Trophoblast cell (in vitro differentiated cells and primary cell): ENCODE measurements around the gene LAMA3.

Experiments used
- DNase-seq, 2 donors: peaks; one replicate each; pipeline ENCODE4 v3.0.0-alpha.2; 2016
- H2AFZ ChIP-seq: 2 replicates; pipeline ENCODE4 v1.6.1; 2013; ENCODE audit warnings: low read length, moderate library complexity, mild to moderate bottlenecking; ENCODE audit not compliant: insufficient read depth, poor library complexity
- H2AK5ac ChIP-seq: 2 replicates; pipeline ENCODE4 v1.6.1; 2013; ENCODE audit warnings: mild to moderate bottlenecking, low read length
- H2BK120ac ChIP-seq: 2 replicates; pipeline ENCODE4 v1.6.1; 2013; ENCODE audit warnings: low read length, mild to moderate bottlenecking, moderate library complexity; ENCODE audit not compliant: insufficient read depth, poor library complexity
- H2BK12ac ChIP-seq: 2 replicates; pipeline ENCODE4 v1.6.1; 2013; ENCODE audit warnings: mild to moderate bottlenecking, low read length, moderate library complexity
- H2BK5ac ChIP-seq: 2 replicates; pipeline ENCODE4 v1.6.1; 2013; ENCODE audit warnings: low read length, low read depth, moderate library complexity, mild to moderate bottlenecking; ENCODE audit not compliant: poor library complexity
- H3K14ac ChIP-seq: 2 replicates; pipeline ENCODE4 v1.6.1; 2013; ENCODE audit warnings: mild to moderate bottlenecking, low read length
- H3K18ac ChIP-seq: 2 replicates; pipeline ENCODE4 v1.6.1; 2013; ENCODE audit warnings: mild to moderate bottlenecking, low read length
- H3K23ac ChIP-seq: 2 replicates; pipeline ENCODE4 v1.6.1; 2013; ENCODE audit warnings: low read length
- H3K27ac ChIP-seq: 2 replicates; pipeline ENCODE4 v1.5.1; 2013; ENCODE audit warnings: low read depth, mild to moderate bottlenecking, inconsistent platforms, low read length, moderate library complexity
- H3K27me3 ChIP-seq: 2 replicates; pipeline ENCODE4 v1.6.1; 2013; ENCODE audit warnings: inconsistent platforms, mild to moderate bottlenecking, low read length, moderate library complexity; ENCODE audit not compliant: insufficient read depth
- H3K36me3 ChIP-seq, 2 experiments: 1 replicate in 1 of 2; 2 replicates in 1 of 2; pipeline ENCODE4 v1.6.1; 2013; ENCODE audit warnings: low read length in 2 of 2, mild to moderate bottlenecking in 2 of 2, moderate library complexity in 1 of 2; ENCODE audit not compliant: insufficient read depth in 2 of 2, control insufficient read depth in 1 of 2
- H3K4ac ChIP-seq: 2 replicates; pipeline ENCODE4 v1.6.1; 2013; ENCODE audit warnings: low read depth, mild to moderate bottlenecking, low read length, moderate library complexity
- H3K4me1 ChIP-seq, 2 experiments: 1 replicate in 1 of 2; 2 replicates in 1 of 2; pipeline ENCODE4 v1.6.1; 2013; ENCODE audit warnings: low read length in 2 of 2, mild to moderate bottlenecking in 2 of 2, moderate library complexity in 1 of 2; ENCODE audit not compliant: insufficient read depth in 2 of 2, control insufficient read depth in 1 of 2
- H3K4me2 ChIP-seq: 2 replicates; pipeline ENCODE4 v1.6.1; 2013; ENCODE audit warnings: inconsistent platforms, mild to moderate bottlenecking, low read length, moderate library complexity
- H3K4me3 ChIP-seq: 2 replicates; pipeline ENCODE4 v1.5.1; 2013; ENCODE audit warnings: mild to moderate bottlenecking, low read depth, low read length, inconsistent platforms
- H3K79me1 ChIP-seq: one replicate; pipeline ENCODE4 v1.6.1; 2013; ENCODE audit warnings: low read length
- H3K79me2 ChIP-seq: 2 replicates; pipeline ENCODE4 v1.6.1; 2013; ENCODE audit warnings: low read length, mild to moderate bottlenecking; ENCODE audit not compliant: control insufficient read depth, insufficient read depth, poor library complexity
- H3K9ac ChIP-seq: 2 replicates; pipeline ENCODE4 v1.6.1; 2013; ENCODE audit warnings: mild to moderate bottlenecking, low read length
- H3K9me3 ChIP-seq: 2 replicates; pipeline ENCODE4 v1.6.1; 2013; ENCODE audit warnings: low read depth, mild to moderate bottlenecking, control low read depth, inconsistent platforms, low read length; ENCODE audit not compliant: insufficient read depth
- H4K12ac ChIP-seq: 2 replicates; pipeline ENCODE4 v1.6.1; 2013; ENCODE audit warnings: low read depth, mild to moderate bottlenecking, low read length, moderate library complexity
- H4K8ac ChIP-seq: 2 replicates; pipeline ENCODE4 v1.6.1; 2013; ENCODE audit warnings: low read depth, mild to moderate bottlenecking, low read length, moderate library complexity
- H4K91ac ChIP-seq: one replicate; pipeline ENCODE4 v1.6.1; 2013; ENCODE audit warnings: low read depth, mild to moderate bottlenecking, low read length, moderate library complexity
- WGBS: extraction: QIAGEN DNeasy Blood & Tissue Kit; methylation state at CpG from one replicate; pipeline ENCODE4 v1.1.7; 2013; ENCODE audit warnings: missing lambda C conversion rate; ENCODE audit not compliant: insufficient read length, insufficient coverage; ENCODE audit errors: extremely low coverage; 5-methylcytosine and 5-hydroxymethylcytosine counted together

Gene LAMA3

GRCh38 chr18:23852236-23853045 lies 163.2 kb downstream of the LAMA3 start:
- H3K79me1 ChIP-seq = no peaks in the 10 kb centered on the region
- no peak overlapping the region for H4K12ac ChIP-seq
- H3K4me3 ChIP-seq = no peak overlapping the region
- no peaks in the 10 kb centered on the region for H3K79me2 ChIP-seq
- WGBS = no CpG with 5 or more reads among the region's 4 CpGs
- no peak overlapping the region for H4K8ac ChIP-seq
- no peak overlapping the region for H3K4ac ChIP-seq
- no peak overlapping the region for H2BK5ac ChIP-seq
- H3K36me3 ChIP-seq = no peaks in the 10 kb centered on the region
- H2AFZ ChIP-seq = no peak overlapping the region
- H2AK5ac ChIP-seq = no peak overlapping the region
- H3K27me3 ChIP-seq = no peaks in the 10 kb centered on the region
- no peak overlapping the region for H3K9ac ChIP-seq
- no peak overlapping the region for H3K23ac ChIP-seq
- no peaks in the 10 kb centered on the region for H3K9me3 ChIP-seq
- no peak overlapping the region for H4K91ac ChIP-seq
- no peak overlapping the region for H3K18ac ChIP-seq
- no peak for DNase-seq
- no peaks in the 10 kb centered on the region for H3K4me1 ChIP-seq
- no peak overlapping the region for H2BK120ac ChIP-seq
- no peak overlapping the region for H3K27ac ChIP-seq
- H3K14ac ChIP-seq = no peak overlapping the region
- H2BK12ac ChIP-seq = no peak overlapping the region
- H3K4me2 ChIP-seq = no peak overlapping the region

- DNase-seq = no peak
- Histone ChIP-seq H3K27ac (no peak overlapping the region), H2BK120ac (no peak overlapping the region), H3K27me3 (no peaks in the 10 kb centered on the region), H3K4ac (no peak overlapping the region), H4K91ac (no peak overlapping the region), H2BK5ac (no peak overlapping the region), H3K4me1 (no peaks in the 10 kb centered on the region), H3K4me3 (no peak overlapping the region), H2AK5ac (no peak overlapping the region), H3K23ac (no peak overlapping the region), H3K36me3 (no peaks in the 10 kb centered on the region), H4K8ac (no peak overlapping the region), H3K79me1 (no peaks in the 10 kb centered on the region), H4K12ac (no peak overlapping the region), H3K18ac (no peak overlapping the region), H3K79me2 (no peaks in the 10 kb centered on the region), H2BK12ac (no peak overlapping the region), H3K14ac (no peak overlapping the region), H3K4me2 (no peak overlapping the region), H3K9ac (no peak overlapping the region), H3K9me3 (no peaks in the 10 kb centered on the region), H2AFZ (no peak overlapping the region)
- WGBS = no CpG with 5 or more reads among the region's 8 CpGs
Measured at GRCh38 chr18:23853448-23854195, 164.4 kb downstream of the LAMA3 start.

DNA sequence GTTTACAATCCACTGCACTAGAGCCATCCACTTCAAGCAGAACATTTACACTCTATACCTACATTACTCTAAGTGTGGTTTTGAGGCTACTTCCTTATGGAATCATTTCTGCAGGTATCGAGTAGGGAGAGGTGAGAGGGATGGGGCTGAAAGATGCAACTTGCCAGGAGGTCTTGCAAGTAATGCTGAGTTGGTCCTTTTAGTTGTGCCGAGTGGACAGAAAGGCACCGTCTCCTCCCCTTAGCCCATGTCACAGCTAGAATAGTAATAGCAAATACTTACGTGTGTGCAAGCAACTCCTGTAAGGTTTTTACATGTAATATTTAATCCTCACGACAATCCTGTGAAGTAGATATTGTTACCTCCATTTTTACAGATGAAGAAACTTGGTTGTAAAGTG lies 166.5 kb downstream of the LAMA3 start:
- Histone ChIP-seq H3K18ac (no peak overlapping the region), H3K9me3 (no peaks in the 10 kb centered on the region), H2AK5ac (no peak overlapping the region), H3K4ac (no peak overlapping the region), H3K23ac (no peak overlapping the region), H3K79me1 (no peaks in the 10 kb centered on the region), H4K12ac (no peak overlapping the region), H3K9ac (no peak overlapping the region), H3K79me2 (no peaks in the 10 kb centered on the region), H4K8ac (no peak overlapping the region), H3K14ac (no peak overlapping the region), H3K4me2 (no peak overlapping the region), H3K4me3 (no peak overlapping the region), H2BK120ac (no peak overlapping the region), H3K27me3 (no peaks in the 10 kb centered on the region), H3K36me3 (no peaks in the 10 kb centered on the region), H3K4me1 (no peaks in the 10 kb centered on the region), H2BK5ac (no peak overlapping the region), H2AFZ (no peak overlapping the region), H2BK12ac (no peak overlapping the region), H3K27ac (no peak overlapping the region), H4K91ac (no peak overlapping the region)
- no peak for DNase-seq
- no CpG with 5 or more reads among the region's 5 CpGs for WGBS

GRCh38 chr18:23856466-23857163 lies 167.4 kb downstream of the LAMA3 start:
- no CpG with 5 or more reads among the region's 5 CpGs for WGBS
- no peak overlapping the region for H4K91ac ChIP-seq
- no peak overlapping the region for H3K18ac ChIP-seq
- H3K27ac ChIP-seq = no peak overlapping the region
- H3K4ac ChIP-seq = no peak overlapping the region
- H2BK5ac ChIP-seq = no peak overlapping the region
- H3K9ac ChIP-seq = no peak overlapping the region
- H4K12ac ChIP-seq = no peak overlapping the region
- H3K9me3 ChIP-seq = no peaks in the 10 kb centered on the region
- no peaks in the 10 kb centered on the region for H3K36me3 ChIP-seq
- H2BK12ac ChIP-seq = no peak overlapping the region
- no peak overlapping the region for H4K8ac ChIP-seq
- DNase-seq = peak; percentile 64 to 71
- no peaks in the 10 kb centered on the region for H3K4me1 ChIP-seq
- no peak overlapping the region for H3K14ac ChIP-seq
- H2AK5ac ChIP-seq = no peak overlapping the region
- no peak overlapping the region for H3K4me3 ChIP-seq
- no peak overlapping the region for H2AFZ ChIP-seq
- no peaks in the 10 kb centered on the region for H3K79me2 ChIP-seq
- no peaks in the 10 kb centered on the region for H3K27me3 ChIP-seq
- H3K4me2 ChIP-seq = no peak overlapping the region
- no peak overlapping the region for H3K23ac ChIP-seq
- H3K79me1 ChIP-seq = no peaks in the 10 kb centered on the region
- H2BK120ac ChIP-seq = no peak overlapping the region
